Measurements from ENCODE around the gene GTPBP2.
"Not testable (repeated sequence)": the region's sequence is repeated elsewhere in the genome, so short reads cannot be mapped to it uniquely, and the experiment has no call there.

GTPBP2 gene

DNA sequence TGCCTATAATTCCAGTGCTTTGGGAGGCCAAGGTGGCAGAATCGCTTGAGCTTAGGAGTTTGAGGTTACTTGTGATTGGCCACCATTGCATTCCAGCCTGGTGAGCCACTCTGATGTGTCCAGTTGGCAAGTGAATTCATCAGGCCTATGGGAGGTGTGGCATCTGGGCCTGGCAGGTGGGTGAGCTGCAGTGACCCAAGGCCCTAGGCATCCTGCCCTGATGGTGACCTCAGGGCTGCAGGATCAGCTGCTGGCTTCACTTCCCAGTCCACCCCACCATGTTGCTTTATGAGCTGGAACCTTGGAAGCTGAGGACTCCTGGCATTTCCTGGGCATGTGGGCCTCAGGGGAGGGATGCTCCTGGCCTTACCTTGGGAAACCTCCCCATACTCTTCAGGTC is 36.3 kb upstream of the GTPBP2 start:
- no peak for DNase-seq

DNA sequence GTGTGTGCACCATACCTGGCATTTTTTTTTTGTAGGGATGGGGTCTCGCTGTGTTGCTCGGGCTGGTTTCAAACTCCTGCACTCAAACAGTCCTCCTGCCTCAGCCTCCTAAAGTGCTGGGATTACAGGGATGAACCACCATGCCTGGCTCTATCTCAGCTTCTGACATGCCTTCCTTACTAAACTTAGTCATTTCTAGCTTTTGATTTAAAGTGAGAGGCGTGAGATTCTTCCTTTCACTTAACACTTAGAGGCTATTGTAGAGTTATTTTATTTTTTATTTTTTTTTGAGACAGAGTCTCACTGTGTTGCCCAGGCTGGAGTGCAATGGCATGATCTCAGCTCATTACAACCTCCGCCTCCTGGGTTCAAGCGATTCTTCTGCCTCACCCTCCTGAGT is 33.9 kb upstream of the GTPBP2 start:
- not testable (repeated sequence) for DNase-seq

DNA sequence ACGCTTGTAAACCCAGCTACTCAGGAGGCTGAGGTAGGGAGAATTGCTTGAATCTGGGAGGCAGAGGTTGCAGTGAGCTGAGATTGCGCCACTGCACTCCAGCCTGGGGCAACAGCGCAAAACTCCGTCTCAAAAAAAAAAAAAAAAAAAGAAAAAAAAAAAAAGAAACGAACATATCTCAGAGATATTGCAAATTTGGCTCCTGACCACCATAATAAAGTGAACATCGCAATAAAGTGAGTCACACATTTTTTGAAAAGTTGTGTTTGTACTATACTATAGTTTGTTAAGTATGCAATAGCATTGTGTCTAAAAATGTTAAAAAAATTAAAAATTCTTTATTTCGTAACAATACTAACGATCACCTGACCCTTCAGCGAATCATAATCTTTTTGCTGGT is 29.1 kb upstream of the GTPBP2 start:
- DNase-seq: no peak

DNA sequence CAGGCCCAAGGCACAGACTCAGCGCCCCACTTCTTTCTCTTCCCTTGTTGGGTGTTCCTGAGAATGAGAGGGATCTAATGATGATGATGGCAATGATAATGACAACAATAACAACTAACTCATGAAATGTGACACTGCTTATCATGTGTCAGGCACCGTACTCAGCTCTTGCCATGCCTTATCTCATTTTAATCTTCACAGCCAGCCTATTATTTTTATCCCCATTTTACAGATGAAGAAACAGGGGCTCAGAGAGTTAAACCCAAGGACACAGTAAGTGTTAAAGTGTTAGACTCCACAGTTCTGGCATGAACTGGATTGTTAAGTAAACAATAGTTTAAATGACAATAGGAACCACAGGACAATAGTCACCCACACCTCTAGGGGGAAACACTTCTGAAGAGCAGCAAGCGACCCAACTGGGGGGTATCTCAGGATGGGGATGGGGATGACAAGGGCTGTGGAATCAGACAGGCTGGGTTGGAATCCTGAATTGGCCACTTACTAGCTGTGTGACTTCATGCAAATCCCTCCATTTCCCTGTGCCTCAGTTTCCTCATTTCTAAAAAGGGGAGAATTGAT is 28.2 kb upstream of the GTPBP2 start:
- DNase-seq: no peak

DNA sequence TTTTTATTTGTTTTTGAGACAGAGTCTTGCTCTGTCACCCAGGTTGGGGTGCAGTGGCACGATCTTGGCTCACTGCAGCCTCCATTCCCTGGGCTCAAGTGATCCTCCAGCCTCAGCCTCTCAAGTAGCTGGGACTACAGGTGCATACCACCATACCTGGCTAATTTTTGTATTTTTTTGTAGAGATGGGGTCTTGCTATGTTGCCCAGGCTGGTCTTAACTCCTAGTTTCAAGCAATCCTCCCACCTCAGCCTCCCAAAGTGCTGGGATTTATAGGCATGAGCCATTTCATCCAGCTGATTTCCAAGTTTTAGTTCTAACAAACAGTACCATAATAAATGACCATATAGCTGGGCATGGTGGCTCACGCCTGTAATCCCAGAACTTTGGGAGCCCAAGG is 23.8 kb upstream of the GTPBP2 start:
- DNase-seq: not testable (repeated sequence)

DNA sequence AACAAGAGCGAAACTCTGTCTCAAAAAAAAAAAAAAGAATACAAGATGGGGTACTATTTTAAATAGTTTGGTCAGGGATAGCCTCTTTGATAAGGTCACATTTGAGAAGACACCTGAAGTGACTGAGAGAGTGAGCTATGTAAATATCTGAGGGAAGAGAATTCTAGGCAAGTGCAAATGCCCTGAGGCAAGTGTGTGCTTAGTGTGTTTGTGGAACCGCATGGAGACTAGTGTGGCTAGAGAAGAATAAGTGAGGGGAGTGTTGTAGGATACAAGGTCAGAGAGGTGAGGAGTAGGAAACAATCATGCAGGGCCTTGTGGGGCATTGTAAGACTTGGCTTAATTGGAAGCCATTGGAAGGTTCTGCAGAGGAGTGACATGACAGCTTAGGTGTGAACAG is 19.2 kb upstream of the GTPBP2 start:
- no peak for DNase-seq

DNA sequence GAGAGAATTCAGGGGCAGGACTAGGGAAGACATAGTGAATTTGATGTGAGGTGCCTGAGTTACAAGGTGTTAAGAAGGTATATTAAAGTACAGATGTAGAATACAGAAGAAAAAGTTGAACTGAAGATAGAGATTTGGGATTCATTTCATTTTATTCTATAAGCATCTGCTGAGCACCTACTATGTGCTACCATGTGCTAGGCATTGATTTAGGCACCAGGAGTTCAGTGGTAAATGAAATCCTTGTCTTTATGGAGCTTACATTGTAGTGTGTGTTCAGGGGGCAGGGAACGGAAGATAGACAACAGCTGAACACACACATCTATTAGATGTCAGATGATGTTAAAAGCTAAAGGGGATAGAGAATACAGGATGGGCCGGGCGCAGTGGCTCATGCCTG is 18.5 kb upstream of the GTPBP2 start:
- no peak for DNase-seq

DNA sequence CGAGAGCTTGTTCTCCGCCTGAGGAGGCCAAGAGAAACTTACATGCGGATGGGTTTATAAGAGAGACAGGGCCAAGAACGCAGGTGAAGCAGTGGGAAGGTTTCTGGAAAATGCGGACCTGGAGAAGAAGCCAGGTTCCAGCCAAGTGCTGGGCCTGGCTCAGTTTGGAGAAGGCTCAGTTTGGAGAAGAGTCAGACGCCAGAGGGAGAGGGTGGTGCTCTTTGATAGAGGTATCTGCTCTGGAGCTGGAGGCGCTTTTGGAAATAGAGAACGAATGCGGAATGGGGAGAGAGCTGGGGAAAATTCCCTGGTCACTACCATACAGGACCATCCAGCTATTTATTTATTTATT is 16.5 kb upstream of the GTPBP2 start:
- DNase-seq: no peak

DNA sequence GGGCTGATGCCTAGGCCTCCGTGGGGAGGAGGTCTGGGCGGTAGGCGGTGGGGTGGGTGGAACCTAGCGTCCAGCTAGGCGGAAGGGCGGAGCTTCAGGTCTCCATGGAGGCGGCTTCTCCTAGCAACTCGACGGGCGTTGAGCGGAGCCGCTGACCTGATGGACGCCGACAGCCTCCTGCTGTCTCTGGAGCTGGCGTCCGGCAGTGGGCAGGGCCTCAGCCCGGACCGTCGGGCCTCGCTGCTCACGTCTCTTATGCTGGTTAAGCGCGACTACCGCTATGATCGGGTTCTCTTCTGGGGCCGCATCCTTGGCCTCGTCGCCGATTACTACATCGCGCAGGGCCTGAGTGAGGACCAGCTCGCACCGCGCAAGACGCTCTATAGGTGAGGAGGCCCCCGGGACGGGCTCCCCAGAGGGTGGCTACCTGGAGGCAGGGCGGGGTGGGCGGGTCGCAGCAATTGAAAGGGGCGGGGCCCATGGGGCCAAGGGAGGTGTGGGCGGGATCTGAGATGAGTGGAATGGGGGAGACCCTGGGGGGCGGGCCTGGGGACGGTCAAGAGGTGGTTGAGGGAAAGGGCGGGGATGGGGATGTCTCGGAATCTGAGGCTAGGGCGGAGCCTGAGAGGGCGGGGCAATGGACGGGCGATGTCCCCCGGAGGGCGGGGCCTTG is 16.0 kb upstream of the GTPBP2 start, which contains the start of gene RSPH9:
RSPH9 (plus strand) TSS at position 97 of the 673 bp plus-strand sequence; CDS start at position 160, 63 bp downstream.
- peak in 20 of 56 donors; percentile 8 to 73 (median 27) for DNase-seq

DNA sequence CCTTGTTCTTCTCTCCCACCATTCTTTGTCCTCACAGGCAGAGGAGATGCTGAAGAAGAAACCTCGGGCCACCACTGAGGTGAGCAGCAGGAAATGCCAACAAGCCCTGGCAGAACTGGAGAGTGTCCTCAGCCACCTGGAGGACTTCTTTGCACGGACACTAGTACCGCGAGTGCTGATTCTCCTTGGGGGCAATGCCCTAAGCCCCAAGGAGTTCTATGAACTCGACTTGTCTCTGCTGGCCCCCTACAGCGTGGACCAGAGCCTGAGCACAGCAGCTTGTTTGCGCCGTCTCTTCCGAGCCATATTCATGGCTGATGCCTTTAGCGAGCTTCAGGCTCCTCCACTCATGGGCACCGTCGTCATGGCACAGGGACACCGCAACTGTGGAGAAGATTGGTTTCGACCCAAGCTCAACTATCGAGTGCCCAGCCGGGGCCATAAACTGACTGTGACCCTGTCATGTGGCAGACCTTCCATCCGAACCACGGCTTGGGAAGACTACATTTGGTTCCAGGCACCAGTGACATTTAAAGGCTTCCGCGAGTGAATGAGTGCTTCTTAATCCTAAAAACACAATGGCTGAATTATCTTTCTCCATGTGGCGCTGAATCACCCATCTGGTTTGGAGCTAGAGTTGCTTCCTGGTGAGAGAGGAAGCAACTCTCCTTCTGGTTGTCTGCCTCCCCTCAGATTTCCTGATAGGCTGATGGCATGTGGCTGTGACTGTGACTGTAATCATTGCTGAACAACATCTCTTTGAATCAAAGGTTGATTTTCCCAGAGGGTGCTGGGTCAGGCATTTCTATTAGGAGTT is 11.1 kb upstream of the GTPBP2 start:
- no peak for DNase-seq

DNA sequence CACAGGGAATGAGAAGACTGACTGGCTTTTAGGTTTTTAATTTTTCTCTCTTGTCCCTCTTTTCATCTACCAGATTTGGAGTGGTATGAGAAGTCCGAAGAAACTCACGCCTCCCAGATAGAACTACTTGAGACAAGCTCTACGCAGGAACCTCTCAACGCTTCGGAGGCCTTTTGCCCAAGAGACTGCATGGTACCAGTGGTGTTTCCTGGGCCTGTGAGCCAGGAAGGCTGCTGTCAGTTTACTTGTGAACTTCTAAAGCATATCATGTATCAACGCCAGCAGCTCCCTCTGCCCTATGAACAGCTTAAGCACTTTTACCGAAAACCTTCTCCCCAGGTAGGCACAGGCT is 7.2 kb upstream of the GTPBP2 start:
- DNase-seq: peak in 1 of 56 donors; percentile 8

DNA sequence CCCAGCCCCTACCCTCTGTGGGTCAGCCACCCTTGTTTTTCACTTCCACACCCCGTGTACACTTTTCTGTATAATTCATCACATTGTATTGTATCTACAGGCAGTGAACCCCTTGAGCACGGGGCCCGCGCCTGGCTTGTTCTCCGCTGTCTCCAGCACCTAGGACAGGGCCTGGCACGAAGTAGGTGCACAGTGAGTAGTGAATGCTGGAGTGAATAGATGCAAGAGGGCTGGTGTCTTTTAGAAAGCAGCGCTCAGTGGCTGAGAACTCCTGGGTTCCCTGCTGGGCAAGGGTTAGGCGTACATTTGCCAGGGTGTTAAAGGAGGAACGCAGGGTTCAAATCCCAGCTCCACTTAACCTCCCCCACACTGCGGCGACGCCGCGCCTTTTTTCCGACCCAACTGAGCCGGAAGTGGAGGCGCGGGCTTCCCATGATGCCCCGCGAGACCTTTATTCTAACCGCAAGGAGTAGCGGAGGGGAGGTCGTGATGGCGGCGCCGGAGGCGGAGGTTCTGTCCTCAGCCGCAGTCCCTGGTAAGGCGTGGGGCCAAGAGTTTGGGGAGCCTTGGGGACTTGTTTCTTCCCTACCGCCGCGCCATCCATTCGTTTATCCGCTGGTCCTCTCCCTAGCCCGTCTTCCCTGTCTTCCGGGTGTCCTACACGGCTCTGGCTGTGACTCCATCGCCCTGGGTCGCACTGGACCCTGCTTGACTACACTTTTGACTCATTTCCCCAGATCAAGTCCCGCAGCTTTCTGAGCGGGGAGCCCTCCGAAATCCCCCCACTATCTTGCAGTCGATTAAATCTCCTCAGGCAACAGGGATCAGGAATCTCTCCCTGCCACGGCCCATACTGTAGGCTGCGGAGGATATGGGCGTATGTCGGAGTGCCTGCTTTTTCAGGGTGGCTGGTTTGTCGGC is 6.6 kb upstream of the GTPBP2 start, which contains the start of gene MAD2L1BP:
MAD2L1BP (plus strand) TSS at position 454 of the 921 bp plus-strand sequence; CDS start at position 490, 36 bp downstream.
- DNase-seq: peak in 55 of 56 donors; percentile 19 to 87 (median 69)

DNA sequence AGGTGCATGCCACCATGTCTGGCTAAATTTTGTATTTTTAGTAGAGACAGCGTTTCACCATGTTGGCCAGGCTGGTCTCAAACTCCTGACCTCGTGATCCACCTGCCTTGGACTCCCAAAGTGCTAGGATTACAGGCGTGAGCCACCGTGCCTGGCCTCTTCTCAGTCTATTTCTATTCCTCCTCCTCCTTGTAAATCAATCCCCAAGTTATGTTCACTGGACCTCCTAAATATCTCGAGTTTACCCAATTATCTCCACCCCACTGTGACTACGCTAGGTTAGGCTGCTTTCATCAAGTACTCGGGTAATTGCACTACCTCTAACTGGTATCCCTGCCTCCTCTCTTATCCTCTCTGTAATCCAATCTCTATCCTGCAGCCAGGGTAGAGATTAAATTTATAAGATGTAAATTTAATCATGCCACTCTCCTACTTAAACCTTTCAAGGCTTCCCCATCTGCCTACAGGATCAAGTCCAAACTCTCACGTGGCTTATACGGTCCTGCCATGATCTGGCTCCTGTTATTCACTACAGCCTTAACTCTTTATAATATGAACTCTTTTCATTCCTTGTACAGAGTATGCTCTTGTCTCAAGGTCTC is 5.7 kb upstream of the GTPBP2 start:
- DNase-seq: no peak

DNA sequence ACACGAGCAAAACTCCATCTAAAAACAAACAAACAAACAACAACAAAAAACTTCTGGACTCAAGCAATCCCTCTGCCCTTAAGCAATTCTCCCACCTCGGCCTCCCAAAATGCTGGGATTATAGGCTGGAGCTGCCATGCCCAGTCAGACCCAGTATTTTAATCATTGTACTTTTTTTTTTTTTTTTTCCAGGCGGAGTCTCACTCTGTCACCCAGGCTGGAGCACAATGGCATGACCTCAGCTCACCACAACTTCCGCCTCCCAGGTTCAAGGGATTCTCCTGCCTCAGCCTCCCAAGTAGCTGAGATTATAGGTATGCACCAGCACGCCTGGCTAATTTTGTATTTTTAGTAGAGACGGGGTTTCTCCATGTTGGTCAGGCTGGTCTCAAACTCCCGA is 3.9 kb upstream of the GTPBP2 start:
- DNase-seq: not testable (repeated sequence)

DNA sequence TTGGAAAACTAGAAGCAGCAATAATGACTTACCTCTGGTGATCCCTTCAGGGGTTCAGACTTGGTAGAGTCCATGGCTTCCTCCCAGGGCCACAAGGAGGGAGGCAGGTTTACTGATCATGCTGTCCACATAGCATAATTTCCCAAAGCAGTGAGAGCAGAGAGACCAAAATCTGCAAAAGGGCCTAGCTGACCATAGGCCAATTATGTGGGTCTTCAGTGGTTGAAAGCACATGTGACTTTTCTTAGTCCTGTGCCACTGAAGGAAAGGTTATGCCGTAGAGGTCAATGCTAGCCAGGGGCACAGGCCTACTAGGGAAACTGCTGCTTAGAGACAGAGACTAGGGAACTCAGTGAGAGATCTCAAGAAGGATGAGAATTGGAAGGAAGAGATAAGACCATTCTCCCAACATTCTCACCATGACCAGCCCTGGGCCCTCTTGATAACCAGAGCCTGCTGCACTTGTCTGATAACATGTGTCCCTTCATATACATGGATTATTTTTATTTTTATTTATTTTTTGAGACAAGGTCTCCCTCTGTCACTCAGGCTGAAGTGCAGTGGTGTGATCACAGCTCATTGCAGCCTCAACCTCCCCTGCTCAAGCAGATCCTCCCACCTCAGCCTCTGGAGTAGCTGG is 2.0 kb upstream of the GTPBP2 start:
- no peak for DNase-seq

DNA sequence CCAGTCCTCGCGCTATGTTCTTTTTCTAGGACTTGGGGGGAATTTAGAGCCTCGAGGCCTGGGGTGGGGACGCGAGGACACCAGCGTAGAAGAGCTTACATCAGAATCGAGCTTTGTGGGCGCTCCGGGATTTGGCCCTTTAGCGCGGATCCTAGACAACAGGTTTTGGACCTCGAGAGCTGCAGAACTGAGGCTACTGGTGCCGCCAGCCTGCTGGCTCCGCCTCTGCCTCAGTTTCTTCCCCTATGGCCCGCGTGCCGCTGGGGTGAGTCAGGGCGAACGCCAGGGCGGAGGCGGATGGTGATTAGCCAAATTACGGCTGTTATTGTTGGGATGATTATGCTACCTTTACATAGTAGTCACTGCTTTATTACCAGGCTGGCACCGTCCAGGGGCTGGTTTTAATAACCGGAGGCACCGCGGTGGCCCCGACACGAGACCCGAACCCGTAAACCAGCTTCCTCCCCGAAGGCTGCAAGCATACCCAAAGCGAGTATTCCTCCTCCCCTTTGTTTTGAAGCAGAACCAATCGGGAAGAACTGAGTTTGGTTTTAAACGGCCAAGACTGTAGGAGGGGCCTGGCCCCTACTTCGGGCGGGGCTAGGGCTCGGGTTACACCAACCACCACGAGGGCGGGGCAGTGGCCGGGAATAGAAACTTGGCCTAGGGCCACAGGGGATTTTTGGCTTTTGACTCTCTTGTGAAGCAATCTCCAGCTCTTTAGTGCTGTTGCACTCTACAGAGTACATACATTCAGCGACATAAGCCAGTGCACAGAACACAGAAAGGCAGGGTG is 639 bp upstream of the GTPBP2 start:
- DNase-seq: peak in 55 of 56 donors; percentile 24 to 89 (median 75)

DNA sequence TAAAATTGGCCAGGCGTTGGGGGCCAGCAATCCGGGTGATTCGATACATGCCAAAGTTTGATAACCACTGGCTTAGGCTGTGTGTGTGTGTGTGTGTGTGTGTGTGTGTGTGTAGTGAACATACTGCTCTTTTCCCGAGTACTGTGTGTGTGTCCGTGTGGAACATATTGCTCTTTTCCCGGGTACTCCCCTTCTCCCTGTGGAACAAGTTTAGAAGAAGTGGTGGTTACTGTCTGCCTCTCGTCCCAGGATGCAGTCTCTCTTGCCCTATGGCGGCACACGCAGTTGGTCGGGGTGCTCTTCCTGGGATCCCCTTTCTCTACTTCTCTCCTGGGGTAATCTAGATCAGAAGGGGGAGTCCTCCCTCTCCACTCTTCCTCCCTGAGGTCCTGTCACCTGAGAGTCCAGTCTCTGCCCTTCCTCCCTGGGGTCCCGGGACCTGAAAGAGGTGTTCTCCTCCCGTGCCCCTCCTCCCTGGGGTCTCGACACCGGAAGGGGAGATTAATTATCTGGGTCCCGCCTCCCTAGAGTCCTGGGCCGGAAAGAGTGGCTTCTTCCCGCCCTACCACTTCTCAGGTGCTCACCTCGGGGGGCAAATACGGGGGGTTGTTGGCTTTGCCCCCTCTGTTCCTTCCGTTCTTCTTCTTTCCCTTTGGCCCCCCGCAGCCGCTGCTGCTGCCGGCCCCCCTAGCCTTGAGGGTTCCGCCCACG is 516 bp downstream of the GTPBP2 start:
- peak in 10 of 56 donors; percentile 20 to 57 (median 38) for DNase-seq

DNA sequence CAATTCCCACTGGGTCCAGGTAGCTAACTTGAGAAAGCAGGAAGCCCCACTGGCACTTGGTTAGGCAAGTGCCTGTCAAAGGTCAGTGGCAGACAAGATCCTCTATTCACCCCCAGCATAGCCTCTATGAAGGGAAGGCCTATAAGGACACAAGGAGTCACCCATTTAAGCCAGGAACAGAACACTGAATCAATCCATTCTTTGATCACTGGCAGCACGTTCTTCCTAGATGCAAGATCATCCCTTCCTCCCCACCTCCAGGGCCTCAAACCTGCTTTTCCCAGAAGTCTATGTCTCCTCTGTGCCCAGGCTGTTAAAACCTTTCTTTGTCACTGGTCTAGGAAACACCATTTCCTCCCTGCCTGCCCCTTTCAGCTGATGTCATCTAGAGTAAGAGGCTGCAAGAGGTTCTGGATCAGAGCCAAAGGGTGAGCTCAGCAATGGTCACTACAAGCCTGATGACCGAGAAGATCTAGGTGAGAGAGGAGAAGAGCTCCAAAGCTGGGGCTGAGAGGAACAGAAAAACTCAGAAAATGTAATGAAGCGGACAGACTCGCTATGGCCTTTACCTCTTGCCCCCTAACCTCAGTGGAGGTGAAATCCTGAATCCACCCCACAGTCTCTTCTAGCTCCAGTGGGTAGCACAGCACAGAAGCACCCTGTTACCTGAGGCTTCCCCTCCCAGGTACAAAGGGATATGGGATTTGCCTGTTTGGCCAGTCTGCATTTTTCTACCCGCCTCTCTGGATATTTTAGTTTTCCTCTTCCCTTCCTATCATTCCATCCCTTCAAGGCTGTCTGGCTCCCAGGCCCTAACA is 1.8 kb downstream of the GTPBP2 start:
- peak in 17 of 56 donors; percentile 3 to 74 (median 20) for DNase-seq

Data from amygdala (tissue), 56 donors.